GM21381 (cell line): ENCODE data around the gene LRRC2.
"Not testable (repeated sequence)": the region's sequence is repeated elsewhere in the genome, so short reads cannot be mapped to it uniquely, and the experiment has no call there.

ENCODE experiments used
- ATAC-seq: cut with Tn5 transposase; IDR thresholded peaks from one replicate; pipeline ENCODE4 v1.9.1; 2021; ENCODE audit warnings: mild to moderate bottlenecking, moderate library complexity; ENCODE audit not compliant: unreplicated experiment

The LRRC2 gene

GRCh38 chr3:46584598-46585467 lies 18.7 kb upstream of the LRRC2 start:
- ATAC-seq: no peak

DNA sequence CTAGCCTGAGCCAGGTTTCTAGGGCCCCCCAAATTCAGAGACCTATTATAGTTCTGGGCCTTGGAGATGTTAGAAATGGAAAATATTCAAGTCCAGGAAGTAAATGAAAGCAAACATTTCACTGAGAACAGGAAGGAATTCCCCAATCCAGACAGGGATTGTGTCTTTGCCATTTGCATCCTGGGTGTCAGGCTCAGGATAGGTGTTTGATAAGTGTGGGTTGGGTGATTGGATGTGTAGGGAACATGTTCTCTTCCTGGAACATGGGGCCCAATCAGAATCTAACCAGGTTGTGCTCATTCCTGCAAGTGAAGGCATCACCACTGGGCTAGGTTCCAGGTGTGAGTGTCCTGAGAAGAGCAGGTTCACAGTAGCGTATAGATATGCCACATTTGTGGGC lies 14.6 kb upstream of the LRRC2 start:
- ATAC-seq: no peak

DNA sequence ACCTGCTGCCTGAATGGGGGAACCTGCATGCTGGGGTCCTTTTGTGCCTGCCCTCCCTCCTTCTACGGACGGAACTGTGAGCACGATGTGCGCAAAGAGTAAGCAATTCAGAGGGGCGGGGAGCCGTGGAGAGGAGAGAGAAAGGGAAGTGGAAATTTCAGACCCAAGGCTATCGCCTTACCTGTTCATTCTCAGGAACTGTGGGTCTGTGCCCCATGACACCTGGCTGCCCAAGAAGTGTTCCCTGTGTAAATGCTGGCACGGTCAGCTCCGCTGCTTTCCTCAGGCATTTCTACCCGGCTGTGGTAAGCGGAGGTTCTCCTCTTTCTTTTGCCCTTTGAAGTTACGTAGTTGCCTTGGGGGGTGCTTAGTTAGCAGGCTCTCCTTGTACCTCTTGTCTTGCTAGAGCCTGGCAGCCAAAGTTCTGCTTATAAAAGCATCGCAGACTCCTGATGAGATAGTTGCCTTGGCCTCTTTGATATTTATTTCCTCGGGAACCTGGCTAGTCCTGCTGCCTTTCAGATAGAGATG lies 13.7 kb upstream of the LRRC2 start:
- no peak for ATAC-seq

DNA sequence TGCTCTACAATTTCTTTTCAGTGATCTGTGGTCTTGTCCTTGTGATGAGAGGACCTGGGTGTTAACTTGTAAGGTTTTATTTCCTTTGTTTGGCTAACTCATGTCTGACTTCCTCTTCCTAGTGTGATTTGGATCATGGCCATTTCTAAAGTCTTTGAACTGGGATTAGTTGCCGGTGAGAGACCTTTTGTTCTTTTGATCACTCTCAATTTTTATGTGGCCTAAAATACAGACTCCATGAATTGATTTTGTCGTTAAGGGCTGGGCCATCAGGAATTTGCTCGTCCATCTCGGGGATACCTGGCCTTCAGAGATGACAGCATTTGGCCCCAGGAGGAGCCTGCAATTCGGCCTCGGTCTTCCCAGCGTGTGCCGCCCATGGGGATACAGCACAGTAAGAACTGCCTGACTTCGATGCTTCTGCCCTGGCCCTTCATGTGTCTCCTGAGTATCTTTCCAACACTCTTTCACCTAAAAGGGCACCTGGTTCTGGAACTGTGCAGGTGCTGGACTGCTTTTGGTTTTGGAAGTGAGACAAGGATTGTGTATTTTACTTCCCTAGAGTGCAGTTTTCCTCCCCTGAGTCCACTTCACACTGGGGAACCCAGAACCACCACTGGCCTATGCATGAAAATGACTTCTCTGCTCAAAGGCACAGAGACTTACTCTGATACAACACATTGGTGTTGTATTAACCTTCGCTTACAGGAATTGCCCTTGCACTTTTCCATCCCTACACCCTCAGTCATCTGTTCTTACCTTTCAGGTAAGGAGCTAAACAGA lies 13.1 kb upstream of the LRRC2 start:
- no peak for ATAC-seq

GRCh38 chr3:46577580-46578249 lies 11.6 kb upstream of the LRRC2 start:
- ATAC-seq: not testable (repeated sequence)

DNA sequence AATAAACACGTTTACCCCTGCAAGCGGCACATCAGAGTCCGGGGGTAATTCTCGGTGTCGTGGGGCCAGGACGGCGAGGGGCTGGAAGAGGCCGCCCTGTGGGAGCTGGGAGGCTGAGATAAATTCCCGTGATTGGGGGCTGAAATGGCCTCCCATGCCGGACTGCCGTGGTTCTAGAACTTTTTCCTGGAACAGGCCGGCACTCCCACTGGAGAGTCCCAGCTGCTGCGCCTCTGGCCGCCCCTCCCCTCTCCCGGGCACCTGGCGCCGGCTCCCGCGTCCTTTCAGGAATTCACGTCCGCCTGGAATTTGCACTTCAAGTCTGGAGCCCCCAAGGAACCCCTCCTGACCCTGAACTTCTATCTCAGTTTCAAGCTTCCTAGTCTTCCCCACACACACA lies 10.8 kb upstream of the LRRC2 start:
- no peak for ATAC-seq

GRCh38 chr3:46576386-46576785 lies 10.3 kb upstream of the LRRC2 start:
- ATAC-seq: no peak

DNA sequence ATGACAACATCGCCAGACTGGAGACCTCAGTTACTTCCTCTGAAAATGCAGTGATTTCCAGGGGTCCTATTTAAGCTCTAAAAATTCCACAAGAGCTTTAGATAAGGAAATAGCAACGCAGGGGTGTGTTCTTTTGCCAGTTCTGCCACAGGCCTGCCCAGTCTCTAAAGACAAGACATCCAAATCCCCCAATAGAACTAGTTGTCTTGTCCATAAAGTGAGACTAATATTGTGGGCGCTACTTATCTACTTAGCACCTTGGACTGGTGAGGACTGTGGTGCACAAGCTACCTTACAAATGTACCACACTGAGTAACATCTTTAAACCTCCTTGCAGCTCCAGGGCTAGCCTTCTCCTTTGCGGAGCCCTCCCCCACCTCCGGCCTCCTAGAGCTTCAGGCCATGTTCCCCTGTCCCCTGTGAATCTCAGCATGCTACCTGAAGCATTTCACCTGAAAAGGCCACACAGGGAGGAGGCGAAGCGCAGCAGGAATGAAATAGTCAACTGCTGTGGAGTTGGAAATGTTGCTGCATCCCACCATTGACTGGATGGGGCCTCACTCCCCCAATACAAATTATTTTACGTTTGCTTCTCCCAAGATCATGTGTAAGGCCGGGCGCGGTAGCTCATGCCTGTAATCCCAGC lies 9.6 kb upstream of the LRRC2 start:
- no peak for ATAC-seq

DNA sequence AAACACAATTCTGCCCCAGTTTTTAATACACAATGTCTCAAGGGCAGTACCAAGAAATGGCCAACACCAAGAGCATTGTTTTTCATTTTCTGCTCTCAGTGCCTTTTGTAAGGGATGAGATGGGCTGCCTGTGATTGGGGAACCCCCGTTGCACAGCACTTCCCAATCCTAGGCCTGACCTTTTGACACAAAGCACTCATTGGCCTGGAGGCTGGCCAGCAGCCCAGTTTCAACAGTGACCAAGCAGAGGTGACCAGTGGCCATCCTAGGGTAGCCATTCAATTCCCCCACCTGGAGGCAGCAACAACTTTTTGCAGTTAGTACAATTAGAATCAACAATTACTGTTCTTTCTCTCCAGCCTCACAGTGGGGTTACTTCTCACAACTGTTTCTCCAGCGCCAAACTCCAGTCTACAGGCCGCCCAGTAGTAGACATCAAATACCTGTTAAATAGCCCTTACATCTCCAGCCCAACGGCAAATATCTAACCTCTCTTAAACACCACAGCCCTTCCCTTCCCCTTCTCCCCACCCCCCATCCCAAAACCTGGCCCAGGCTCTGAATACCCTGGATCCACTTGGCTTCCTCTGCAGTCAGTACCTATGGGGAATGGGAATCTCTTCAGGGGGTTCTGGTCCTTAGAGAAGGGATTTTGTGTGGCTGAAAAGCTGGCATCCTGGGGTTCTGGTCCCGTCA lies 8.9 kb upstream of the LRRC2 start:
- ATAC-seq: no peak

- ATAC-seq: no peak
Observed at GRCh38 chr3:46574243-46574646, 8.1 kb upstream of the LRRC2 start.

GRCh38 chr3:46573701-46574100 lies 7.6 kb upstream of the LRRC2 start:
- ATAC-seq: no peak

DNA sequence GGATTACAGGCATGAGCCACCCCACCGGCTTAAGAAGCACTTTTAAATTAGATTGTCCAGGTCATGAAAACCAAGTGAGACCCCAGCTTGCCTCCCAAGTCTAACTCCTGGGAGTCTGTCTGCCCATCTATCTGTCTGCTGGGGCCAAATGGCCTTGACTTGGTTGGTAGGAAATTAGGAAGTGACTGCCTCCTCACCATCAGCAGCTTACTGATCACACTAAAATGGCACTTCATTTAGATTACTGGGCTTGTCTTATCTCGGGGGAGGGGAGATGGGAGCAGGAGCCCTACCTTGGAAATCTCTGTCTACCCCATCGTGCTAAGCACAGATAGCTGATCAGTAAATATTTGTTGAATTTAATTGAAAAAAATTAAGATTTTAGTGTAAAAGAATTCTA lies 5.6 kb upstream of the LRRC2 start:
- no peak for ATAC-seq

DNA sequence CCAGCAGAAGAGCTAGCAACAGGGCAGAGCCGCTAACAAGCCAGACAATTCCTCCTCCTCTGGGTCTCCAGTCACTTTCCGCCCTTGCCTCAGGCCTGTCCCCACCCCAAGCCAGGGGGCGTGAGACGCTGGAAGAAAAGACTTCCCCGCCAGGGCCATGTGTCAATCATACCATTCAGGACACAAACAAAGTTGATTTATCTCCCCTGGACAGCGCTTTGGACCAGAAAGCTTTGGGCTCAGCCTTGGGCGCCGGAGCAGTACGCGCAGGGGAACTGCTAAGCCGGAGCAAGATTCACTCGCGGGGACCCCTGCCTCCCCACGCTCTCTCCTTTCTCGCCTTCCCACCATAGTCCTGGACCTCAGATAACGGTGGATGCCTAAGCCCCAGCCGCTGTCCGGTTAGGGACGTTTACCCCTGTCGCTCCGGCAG lies 479 bp downstream of the LRRC2 start:
- ATAC-seq: no peak

GRCh38 chr3:46565077-46565476 lies 1.0 kb downstream of the LRRC2 start:
- ATAC-seq: no peak

- no peak for ATAC-seq
Observed at GRCh38 chr3:46564190-46565021, 1.7 kb downstream of the LRRC2 start.

GRCh38 chr3:46561951-46562350 lies 4.2 kb downstream of the LRRC2 start:
- no peak for ATAC-seq

- ATAC-seq: no peak
Observed at GRCh38 chr3:46561511-46561910, 4.6 kb downstream of the LRRC2 start.

DNA sequence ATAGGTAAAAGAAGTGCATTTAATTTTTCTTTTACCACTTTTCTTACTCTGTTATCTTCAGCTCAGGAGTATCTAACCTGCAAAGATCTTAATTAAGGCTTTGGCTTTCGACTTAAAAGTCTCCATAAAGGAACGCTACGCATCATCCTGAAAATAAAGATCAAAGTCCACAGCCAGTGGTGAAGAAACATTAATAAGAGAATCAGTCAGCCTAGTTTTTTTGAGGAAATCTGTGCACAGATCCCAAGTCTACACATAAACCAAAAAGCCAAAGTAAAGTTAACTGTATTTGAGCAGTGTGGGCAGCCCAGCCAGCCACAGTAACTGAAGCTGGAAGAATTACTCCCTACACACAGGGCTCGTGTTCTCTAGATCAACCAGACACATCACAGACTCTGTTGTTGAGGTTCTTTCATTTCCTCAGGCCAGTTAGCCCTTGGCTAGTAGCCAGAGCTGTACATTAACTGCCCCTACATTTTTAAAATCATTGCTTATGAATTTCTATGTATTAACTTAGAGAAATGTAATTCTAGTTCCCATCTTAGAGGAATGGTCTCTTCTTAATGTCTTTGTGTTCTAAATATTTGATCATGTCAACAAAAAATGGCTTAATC lies 6.9 kb downstream of the LRRC2 start:
- no peak for ATAC-seq
